Hematopoietic multipotent progenitor cell treated with erythropoietin and hydrocortisone succinate and interleukin-3 and kit ligand, for 8 days (in vitro differentiated cells): ENCODE measurements around the gene CNPY1.
"Not testable (repeated sequence)": the region's sequence is repeated elsewhere in the genome, so short reads cannot be mapped to it uniquely, and the experiment has no call there.

Source experiments
- DNase-seq: peaks from one replicate; pipeline ENCODE4 v3.0.0-alpha.2; 2015

CNPY1 gene

DNA sequence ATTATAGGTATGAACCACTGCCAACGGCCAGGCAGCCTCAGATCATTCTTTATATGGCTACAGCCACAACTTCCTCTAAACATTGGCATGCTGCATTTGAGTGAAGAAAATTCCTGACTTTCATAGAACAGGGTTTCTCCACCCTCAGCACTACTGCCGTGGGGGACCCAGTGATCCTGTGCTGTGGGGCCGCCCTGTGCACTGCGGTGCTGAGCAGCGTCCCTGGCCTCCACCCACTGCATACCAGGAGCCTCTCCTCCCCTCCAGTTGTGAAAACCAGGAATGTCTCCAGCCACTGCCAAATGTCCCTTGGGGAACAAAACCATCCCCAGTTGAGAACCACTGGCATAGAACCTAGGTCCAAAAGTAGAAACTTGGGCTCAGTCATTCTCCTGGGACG, 15.8 kb downstream of the CNPY1 start:
- no peak for DNase-seq

DNA sequence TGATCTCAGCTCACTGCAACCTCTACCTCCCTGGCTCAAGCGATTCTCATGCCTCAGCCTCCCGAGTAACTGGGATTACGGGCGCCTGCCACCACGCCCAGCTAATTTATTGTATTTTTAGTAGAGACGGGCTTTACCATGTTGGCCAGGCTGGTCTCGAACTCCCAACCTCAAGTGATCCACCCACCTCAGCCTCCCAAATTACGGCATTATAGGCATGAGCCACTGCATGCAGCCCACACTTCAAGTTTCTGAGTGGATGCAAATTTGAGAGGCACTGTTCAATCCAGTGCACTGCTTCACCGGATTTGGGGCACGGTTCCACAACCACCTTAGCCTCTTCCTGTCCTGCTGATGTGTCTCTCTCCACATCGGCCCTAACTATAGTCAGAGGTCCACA, 16.5 kb downstream of the CNPY1 start:
- DNase-seq = no peak

DNA sequence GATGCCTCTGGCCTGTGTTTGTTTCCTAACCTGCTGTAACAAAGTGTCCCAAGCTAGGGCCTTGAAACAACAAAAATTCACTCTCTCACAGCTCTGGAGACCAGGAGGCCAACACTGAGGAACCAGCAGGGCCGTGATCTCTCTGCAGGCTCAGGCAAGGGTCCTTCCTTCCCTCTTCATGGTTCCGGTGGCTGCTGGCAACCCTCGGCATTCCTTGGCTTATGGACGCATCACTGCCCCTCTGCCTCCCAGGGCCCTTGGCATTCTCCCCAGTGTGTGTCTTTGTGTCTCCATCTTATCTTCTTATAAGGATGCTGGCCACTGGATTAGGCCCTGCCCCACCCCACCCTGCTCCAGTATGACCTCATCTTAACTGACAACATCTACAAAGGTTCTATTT, 17.0 kb downstream of the CNPY1 start:
- no peak for DNase-seq

GRCh38 chr7:155527664-155528063, 18.7 kb downstream of the CNPY1 start:
- no peak for DNase-seq

DNA sequence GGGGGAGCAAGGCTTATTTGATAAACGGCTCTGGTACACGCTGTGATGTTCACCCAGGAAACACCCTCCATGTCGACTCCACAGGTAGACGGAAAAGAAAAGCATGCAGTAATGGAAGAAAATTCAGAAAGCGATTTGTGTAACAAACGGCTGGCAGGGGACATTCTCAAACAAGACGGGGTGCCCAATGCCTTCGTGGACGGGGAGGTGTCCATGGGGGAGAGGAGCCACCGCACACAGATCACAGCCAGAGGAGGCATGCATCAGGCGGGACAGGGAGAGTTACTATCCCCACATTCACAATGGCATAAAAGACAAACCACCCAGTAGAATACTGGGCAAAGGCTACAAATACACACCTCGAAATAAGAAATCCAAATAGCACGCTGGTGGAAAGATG, 20.1 kb downstream of the CNPY1 start:
- DNase-seq = no peak

DNA sequence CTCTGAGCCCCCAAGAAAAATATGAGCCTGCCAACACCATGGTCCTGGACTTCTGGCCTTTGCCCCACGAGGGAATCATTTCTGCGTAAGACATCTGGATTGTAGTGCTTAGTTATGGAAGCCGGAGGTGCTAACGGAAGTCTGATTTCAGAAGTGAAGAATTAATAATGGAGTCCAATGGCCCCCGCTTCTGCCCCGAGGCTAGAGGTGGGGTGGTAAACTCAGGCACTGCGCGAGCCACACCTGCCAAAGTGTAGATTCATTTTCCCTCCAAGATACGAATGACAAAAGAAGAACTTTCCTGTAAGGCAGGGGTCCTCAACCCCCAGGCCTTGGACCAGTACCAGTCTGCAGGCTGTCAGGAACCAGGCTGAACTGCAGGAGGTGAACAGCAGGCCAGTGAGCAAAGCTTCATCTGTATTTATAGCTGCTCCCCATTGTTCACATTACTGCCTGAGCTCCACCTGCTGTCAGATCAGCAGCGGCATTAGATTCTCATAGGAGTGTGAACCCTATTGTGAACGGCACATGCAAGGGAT, 22.3 kb downstream of the CNPY1 start:
- DNase-seq = no peak

GRCh38 chr7:155523168-155523675, 23.1 kb downstream of the CNPY1 start:
- no peak for DNase-seq

DNA sequence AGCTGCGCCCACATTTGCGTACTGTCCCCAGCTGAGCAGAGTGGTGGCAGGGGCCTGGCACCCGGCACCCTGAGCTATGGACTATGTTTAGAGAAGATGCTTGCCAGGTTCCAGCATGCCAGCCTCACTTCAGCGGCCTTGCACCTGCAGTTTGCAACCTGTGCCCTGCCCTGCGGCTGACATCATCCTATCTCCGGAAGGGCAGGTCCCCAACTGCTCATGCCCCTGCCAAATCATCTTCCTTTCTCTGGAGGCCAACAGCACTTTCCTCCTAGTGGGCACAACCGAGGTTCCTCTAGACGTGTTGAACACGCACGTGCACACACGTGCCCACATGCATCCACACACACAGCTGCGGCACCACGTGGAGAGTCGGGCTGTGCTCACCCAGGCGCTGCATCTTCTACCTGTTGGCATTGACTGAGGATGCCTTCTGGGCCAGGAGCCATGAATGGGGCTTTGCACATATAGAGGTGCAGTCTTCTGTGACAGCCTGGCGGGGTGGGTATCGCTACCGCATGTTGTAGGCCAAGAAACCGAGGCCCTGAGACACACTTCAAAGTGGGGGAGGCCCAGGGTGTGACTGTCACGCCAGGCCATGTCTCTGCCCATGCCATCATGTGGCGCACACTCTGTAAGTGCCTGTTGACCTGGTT, 24.5 kb downstream of the CNPY1 start:
- no peak for DNase-seq

- no peak for DNase-seq
These were observed 25.2 kb downstream of the CNPY1 start for GRCh38 chr7:155521007-155521742.

DNA sequence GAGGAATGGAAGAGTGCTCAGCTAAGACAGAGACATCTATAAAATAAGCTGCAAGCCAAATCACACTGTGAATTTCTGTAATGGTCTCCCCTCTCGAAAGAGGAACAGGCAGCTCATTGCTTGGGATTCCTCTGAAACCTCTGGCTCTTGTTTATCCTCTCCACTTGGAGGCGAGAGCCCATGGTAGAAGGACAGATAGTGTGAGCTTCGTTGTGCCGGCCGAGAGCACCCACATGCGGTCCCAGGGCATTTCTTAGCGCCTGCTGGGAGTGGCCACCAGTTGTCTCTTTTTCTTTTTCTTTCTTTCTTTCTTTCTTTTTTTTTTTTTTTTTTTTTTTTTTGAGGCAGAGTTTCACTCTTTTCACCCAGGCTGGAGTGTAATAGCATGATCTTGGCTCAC, 26.2 kb downstream of the CNPY1 start:
- DNase-seq = no peak

DNA sequence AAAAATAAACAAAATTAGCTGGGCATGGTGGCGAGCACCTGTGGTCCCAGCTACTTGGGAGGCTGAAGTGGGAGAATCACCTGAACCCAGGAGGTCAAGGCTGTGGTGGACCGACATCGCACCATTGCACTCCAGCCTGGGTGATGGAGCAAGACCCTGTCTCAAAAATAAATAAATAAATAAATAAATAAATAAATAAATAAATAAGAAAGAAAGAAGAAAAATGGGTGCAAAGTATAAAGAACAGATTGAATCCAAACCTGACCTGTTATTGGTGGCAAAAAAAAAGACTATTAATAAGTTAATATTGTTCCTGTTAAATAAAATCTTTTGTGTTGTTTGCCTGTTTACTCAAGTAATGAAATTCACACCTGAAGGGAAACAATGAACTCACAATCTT, 27.0 kb downstream of the CNPY1 start:
- DNase-seq = not testable (repeated sequence)

GRCh38 chr7:155518633-155519032, 27.7 kb downstream of the CNPY1 start:
- DNase-seq = no peak

- no peak for DNase-seq
These were observed 28.4 kb downstream of the CNPY1 start for GRCh38 chr7:155517969-155518368.

DNA sequence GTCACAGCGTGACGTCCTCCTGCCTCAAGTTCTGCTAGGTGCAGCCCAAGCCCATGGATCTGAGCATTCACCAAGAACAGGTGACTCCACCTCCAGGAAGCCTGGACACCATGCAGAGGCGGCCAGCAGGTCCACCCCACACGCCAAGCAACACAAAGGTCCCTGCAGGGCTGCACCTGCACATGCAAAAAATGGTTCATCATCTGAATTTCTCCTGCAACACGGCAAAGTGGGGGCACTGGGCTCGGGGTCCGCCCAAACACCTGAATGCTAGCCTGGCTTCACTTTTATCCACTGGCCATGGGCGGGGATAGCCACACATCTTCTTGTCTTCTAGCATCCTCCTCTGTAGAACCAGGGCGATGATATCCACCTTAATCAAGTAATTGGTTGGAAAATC, 28.9 kb downstream of the CNPY1 start:
- no peak for DNase-seq

GRCh38 chr7:155516466-155516865, 29.9 kb downstream of the CNPY1 start:
- no peak for DNase-seq

DNA sequence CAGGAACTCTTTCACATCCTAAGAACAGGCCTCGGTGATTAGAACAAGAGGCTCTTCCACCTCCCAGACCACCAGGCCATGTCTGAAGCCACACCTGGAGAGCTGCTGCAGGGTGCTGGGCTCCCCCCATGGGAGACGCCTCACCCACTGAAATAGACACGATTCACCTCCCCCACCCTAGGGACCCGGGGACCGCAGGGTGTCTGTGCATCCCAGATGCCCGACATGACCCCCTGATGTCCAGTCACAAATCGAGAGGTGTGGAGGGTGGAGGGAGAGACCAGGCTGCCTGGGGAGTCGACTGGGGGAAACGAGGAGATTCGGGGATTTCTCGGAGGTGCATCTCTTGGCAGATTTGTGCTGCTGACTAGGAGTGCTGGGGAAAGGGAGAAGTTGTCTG, 31.0 kb downstream of the CNPY1 start:
- DNase-seq = no peak

DNA sequence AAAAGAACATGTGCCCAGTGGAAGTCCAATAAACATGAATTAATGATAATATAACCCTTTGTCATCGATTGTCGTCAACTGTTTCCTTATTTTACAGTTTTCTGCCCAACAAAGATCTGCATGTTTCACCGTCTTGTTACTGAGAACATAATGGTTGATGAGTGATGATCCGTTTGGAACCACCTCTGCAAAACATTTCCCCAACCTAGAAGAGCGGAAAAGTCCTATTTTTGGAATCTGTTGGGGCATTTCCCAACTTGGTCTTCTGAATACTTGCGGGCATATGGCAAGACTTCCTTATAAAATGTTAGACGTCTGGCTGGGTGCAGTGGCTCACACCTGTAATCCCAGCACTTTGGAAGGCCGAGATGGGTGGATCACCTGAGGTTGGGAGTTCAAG, 32.1 kb downstream of the CNPY1 start:
- DNase-seq = no peak

- no peak for DNase-seq
These were observed 32.6 kb downstream of the CNPY1 start for GRCh38 chr7:155513543-155514285.

GRCh38 chr7:155512246-155512887, 34.0 kb downstream of the CNPY1 start:
- DNase-seq = no peak

GRCh38 chr7:155511702-155511996, 34.7 kb downstream of the CNPY1 start:
- DNase-seq = no peak

- DNase-seq = no peak
These were observed 35.2 kb downstream of the CNPY1 start for GRCh38 chr7:155510975-155511701.

DNA sequence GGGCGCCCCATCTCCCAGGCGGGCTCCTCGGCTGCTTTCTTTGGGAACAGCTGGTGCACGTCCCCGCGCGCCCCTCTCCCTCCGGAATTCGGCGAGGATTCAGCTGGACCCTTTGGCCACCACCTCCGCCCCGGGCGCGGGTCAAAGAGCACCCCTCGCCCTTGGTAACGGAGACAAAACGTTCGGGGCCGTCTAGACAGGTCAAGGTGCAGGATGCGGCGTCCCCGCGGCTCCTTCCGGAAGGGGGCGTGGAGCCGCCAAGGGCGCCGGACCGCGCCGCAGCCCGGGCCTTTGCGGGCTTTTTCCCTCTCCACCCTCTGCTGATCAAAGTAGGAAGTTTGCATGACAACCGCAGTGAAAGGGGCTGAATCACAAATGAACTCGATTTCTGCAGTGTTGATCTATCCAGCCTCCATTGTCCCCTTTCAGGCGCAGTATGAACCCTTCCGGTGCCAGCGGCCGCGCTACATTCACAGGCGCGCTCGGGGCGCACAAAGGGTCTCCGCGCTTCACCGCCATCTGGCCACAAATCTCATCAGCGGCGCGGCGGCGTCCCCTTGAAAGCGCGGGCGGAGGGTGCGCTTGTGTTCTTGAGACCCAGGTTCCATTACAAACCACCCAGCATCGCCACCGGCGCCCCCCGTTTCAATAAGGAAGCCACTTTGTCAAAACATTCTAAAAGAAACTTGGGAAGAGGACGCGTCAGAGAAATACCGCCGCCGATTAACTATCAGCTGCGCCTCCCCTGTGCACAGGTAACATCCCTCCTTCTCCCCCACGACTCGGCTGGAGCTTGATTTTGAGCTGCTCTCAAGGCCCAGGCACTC, 36.4 kb downstream of the CNPY1 start:
- no peak for DNase-seq
